GM12872 (cell line): ENCODE results near the gene LOXL4.

Experiments used
- TF ChIP-seq, protein P1 (sequence below): IDR thresholded peaks from 3 replicates; pipeline ENCODE4 v1.5.1; 2011; ENCODE audit warnings: low read depth, mild to moderate bottlenecking, low read length, moderate library complexity; ENCODE audit not compliant: insufficient read depth

Gene LOXL4

DNA sequence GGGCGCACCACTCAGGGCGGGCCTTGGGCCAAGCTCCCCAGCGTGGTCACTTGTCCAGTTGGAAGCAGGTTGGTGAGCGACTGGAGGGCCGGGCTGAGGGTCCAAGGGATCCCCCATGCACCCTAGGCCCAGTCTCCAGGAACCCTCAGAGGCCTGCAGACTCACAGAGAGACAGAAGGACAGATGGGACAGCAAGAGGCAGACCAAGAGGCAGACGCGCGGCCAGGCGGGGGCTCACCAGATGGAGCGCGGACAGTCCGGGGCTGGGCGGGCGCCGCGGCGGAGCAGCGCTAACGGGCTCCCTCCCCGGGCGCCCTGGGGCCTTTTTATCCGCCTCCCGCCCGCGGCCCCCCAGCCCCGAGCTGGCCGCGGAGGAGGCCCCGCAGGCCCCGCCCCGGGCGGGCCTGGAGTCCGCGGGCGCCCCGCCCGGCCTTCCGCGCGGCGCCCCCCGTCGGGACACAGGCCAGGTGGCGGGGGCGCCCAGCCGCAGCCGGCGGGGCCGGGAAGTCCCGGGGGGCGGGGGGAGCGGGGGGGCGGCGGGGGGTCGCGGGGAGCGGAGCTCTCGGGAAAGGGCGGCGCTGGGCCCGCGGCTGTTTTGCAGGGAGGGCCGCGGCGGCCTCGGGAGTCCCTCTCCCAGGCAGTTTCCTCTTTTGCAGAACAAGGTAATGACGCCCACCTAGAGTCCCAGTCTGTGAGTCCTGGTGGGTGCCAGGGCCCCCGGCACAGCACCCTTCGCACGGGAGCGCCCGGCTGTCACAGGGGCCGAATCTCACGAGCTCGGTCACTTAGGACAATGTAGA is at the start of gene LOXL4:
LOXL4 (minus strand) TSS at position 301 of the 800 bp plus-strand sequence. CDS start 5,175 bp downstream, outside the sequence.
- TF ChIP-seq, protein P1, sequence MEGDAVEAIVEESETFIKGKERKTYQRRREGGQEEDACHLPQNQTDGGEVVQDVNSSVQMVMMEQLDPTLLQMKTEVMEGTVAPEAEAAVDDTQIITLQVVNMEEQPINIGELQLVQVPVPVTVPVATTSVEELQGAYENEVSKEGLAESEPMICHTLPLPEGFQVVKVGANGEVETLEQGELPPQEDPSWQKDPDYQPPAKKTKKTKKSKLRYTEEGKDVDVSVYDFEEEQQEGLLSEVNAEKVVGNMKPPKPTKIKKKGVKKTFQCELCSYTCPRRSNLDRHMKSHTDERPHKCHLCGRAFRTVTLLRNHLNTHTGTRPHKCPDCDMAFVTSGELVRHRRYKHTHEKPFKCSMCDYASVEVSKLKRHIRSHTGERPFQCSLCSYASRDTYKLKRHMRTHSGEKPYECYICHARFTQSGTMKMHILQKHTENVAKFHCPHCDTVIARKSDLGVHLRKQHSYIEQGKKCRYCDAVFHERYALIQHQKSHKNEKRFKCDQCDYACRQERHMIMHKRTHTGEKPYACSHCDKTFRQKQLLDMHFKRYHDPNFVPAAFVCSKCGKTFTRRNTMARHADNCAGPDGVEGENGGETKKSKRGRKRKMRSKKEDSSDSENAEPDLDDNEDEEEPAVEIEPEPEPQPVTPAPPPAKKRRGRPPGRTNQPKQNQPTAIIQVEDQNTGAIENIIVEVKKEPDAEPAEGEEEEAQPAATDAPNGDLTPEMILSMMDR: no peak

DNA sequence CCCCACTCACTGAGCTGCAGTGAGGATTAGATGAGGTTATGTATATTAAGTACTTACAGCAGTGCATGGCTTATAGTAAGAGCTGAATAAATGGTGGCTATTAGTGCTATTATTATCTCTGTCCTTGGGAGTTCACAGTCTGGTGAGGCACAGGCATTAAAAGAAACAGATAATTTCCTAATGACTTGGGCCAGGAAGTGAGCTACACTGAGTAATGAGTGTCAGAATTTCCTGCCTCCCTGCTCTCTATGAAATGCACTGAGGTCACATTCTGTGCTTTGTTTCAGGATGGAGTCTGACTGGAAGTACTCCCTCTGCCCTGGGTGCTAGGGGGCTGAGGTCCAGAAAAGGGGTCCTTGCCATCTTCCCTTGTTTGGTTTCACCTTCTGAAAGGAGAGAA is 48.7 kb upstream of the LOXL4 start:
- TF ChIP-seq, protein P1: no peak

DNA sequence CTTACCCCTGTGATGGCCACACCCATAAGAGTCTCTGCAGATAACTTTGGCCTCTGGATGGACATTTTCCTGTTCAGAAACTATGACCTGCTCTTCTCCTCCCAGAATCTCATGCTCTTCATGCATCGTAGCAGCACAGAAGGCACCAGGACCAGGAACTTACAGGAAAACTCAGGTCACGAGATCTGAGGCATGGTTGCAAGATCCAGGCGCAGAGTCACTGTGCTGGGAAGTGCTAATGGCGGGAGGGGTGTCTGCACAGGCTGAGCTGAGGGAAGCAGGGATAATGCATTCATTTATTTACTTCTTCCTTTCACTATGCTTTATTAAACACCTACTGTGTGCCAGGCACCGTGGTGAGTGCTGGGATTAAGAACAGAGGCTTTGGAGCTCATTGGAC is 48.2 kb upstream of the LOXL4 start:
- TF ChIP-seq, protein P1: no peak

DNA sequence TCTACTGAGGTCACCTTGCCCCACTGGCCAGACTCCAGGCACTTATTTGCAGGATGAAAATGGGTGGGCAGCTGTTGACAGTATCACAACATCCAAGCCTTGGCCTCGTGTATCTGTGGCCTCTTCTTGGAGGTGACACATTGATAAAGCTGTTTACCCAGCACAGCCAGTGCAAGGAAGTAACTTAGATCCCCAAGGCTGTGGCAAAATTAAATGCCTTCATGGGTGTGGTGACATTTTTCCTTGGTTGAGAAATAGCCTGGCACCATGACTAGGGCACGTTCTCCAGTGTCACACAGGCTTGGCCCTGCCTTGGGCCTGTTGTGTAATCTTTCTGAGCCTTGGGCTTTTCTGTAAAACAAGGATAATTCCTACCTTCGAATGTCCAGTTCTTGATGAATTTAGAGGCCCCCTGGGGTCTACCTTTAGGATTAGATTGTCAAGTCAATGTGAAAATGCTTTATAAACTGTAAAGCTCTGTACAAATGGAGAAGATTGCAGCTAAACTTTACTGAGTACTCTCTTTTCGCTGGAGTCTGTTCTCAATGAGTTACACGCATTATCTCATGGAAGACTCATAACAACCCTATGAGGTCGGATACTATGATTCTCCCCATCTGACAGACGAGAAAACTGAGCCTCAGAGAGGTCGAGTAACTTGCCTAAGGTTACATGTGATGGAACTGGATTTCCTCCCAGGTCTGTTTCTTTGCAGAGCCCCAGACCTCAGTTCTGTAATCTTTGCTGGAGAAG is 46.7 kb upstream of the LOXL4 start:
- TF ChIP-seq, protein P1: no peak

DNA sequence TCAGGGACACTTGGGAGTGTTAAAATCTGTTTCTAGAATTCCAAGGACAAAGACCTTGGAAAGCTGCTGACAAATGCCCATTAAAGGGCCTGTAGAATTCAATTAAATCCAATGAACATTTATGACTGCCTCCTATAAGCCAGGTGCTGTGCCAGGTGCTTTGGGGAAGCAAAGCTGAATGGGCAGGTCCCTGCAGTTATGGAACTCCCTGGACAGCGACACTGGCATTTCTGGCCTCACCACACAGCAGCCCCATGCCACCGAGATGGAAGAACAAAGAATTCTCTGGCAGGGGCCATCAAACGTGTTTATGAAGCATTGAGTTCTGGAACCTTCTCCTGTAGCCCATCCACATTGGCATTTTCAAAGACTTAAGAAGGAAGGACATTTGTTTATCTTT is 45.6 kb upstream of the LOXL4 start:
- TF ChIP-seq, protein P1: no peak

DNA sequence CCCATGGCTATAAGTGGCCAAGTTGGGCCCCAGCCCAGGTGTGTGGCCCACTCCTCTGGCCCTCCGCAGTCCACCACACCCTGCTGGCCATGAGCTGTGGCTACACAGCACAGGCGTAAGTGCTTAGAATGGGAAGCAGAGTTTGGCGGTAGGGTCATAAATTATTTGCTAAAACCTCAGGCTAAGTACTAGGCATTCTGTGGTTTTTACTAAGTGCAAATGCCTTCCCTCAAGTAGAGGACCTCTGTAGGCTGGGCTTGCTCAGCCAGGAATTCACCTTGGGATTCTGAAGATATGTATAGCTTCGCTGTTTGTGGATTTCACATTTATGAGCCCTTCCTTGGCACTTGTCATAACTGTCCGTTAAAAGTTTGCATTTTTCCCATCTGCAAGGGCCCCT is 44.8 kb upstream of the LOXL4 start:
- TF ChIP-seq, protein P1: no peak

DNA sequence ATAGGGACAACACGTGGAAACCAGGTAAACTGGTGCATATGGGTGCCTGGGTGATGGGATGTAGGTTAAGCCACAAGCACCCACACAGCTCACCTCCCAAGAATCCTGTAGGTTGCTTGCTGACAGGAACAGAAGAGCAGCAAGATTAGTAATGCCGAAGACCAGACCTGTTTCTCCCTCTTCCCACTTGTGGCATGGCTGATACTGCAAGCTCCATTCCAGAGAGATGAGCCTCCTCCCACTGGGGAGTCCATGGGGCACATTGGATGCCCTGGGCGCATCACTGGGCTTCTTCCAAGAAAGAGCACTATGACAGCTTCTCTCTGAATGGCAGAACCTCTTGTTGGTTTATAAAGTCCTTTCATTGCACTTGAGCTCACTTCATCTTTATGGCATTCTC is 44.4 kb upstream of the LOXL4 start:
- TF ChIP-seq, protein P1: no peak
